ENCODE measurements around the gene ZNF783.
"Not testable (repeated sequence)": the region's sequence is repeated elsewhere in the genome, so short reads cannot be mapped to it uniquely, and the experiment has no call there.

The ZNF783 gene

GRCh38 chr7:149220534-149220933, 41.5 kb upstream of the ZNF783 start:
- no peak for DNase-seq
- H3K9me3 ChIP-seq: no peaks in the 10 kb centered on the region
- H3K27ac ChIP-seq: no peak overlapping the region
- intact Hi-C loops (cut with DNase I; ENCODE audit: low total_unique reads): no loop called here
- H3K27me3 ChIP-seq: no peaks in the 10 kb centered on the region
- TF ChIP-seq CTCF (IDR thresholded peaks at IDR 0.05): no peak
- peaks cover 56 to 100% (median 97%) of the 10 kb centered on the region in 3 donors for H3K36me3 ChIP-seq
- H3K4me3 ChIP-seq: no peak overlapping the region
- no peaks in the 10 kb centered on the region for H3K4me1 ChIP-seq

GRCh38 chr7:149223176-149223575, 38.8 kb upstream of the ZNF783 start:
- TF ChIP-seq CTCF (IDR thresholded peaks at IDR 0.05): no peak
- DNase-seq: no peak
- H3K4me3 ChIP-seq: no peak overlapping the region
- peaks cover 33 to 87% (median 73%) of the 10 kb centered on the region in 3 donors for H3K36me3 ChIP-seq
- no peaks in the 10 kb centered on the region for H3K9me3 ChIP-seq
- no peaks in the 10 kb centered on the region for H3K4me1 ChIP-seq
- H3K27ac ChIP-seq: no peak overlapping the region
- intact Hi-C loops (cut with DNase I; ENCODE audit: low total_unique reads): no loop called here
- no peaks in the 10 kb centered on the region for H3K27me3 ChIP-seq

- H3K27me3 ChIP-seq: no peaks in the 10 kb centered on the region
- peaks cover 29 to 81% (median 67%) of the 10 kb centered on the region in 3 donors for H3K36me3 ChIP-seq
- no peak overlapping the region for H3K27ac ChIP-seq
- no peak overlapping the region for H3K4me3 ChIP-seq
- no peaks in the 10 kb centered on the region for H3K4me1 ChIP-seq
- TF ChIP-seq CTCF (IDR thresholded peaks at IDR 0.05): no peak
- no peak for DNase-seq
- intact Hi-C loops (cut with DNase I; ENCODE audit: low total_unique reads): no loop called here
- H3K9me3 ChIP-seq: no peaks in the 10 kb centered on the region
Measured at GRCh38 chr7:149223761-149224160, 38.2 kb upstream of the ZNF783 start.

- Histone ChIP-seq H3K4me1 (no peaks in the 10 kb centered on the region), H3K4me3 (no peak overlapping the region), H3K27ac (no peak overlapping the region), H3K27me3 (no peaks in the 10 kb centered on the region), H3K9me3 (no peaks in the 10 kb centered on the region), H3K36me3 (peaks cover 24 to 75% (median 61%) of the 10 kb centered on the region in 3 donors)
- no peak for TF ChIP-seq CTCF (IDR thresholded peaks at IDR 0.05)
- DNase-seq: no peak
- intact Hi-C loops (cut with DNase I; ENCODE audit: low total_unique reads): no loop called here
Measured at GRCh38 chr7:149224352-149224751, 37.6 kb upstream of the ZNF783 start.

- no peak for TF ChIP-seq CTCF (IDR thresholded peaks at IDR 0.05)
Measured at GRCh38 chr7:149225106-149225505, 36.9 kb upstream of the ZNF783 start.

GRCh38 chr7:149225656-149226055, 36.3 kb upstream of the ZNF783 start:
- no peak for DNase-seq
- Histone ChIP-seq H3K4me3 (no peak overlapping the region), H3K27me3 (no peaks in the 10 kb centered on the region), H3K36me3 (peaks cover 18 to 62% (median 48%) of the 10 kb centered on the region in 3 donors), H3K9me3 (no peaks in the 10 kb centered on the region), H3K27ac (no peak overlapping the region), H3K4me1 (no peaks in the 10 kb centered on the region)
- intact Hi-C loops (cut with DNase I; ENCODE audit: low total_unique reads): no loop called here
- TF ChIP-seq CTCF (IDR thresholded peaks at IDR 0.05): no peak

More at GRCh38 chr7:149225106-149225505, 36.9 kb upstream of the ZNF783 start:
- Histone ChIP-seq H3K27ac (no peak overlapping the region), H3K4me1 (no peaks in the 10 kb centered on the region), H3K27me3 (no peaks in the 10 kb centered on the region), H3K4me3 (no peak overlapping the region), H3K9me3 (no peaks in the 10 kb centered on the region), H3K36me3 (peaks cover 19 to 68% (median 54%) of the 10 kb centered on the region in 3 donors)
- no peak for DNase-seq
- intact Hi-C loops (cut with DNase I; ENCODE audit: low total_unique reads): no loop called here

GRCh38 chr7:149226366-149226765, 35.6 kb upstream of the ZNF783 start:
- H3K36me3 ChIP-seq: peaks cover 12 to 55% (median 41%) of the 10 kb centered on the region in 3 donors
- H3K27me3 ChIP-seq; H3K27ac ChIP-seq; H3K9me3 ChIP-seq; H3K4me3 ChIP-seq; H3K4me1 ChIP-seq; DNase-seq; intact Hi-C loops (cut with DNase I; ENCODE audit: low total_unique reads): not testable (repeated sequence)

Data from tibial artery (tissue), 4 donors.